ENCODE results near the gene E2F3. TPM values are rescaled to one million over a fixed set of nuclear protein-coding genes. Genes with fewer than 3 reads are reported as not detected.
A peak's percentile ranks its signal among the peaks of the same experiment; 100 is the strongest.

E2F3 gene
- total RNA-seq, 1 experiment from 2014 or later = 35.7 TPM

GRCh38 chr6:20404641-20405032 is 3.0 kb downstream of the E2F3 start:
- no peak overlapping the region for H2BK5ac ChIP-seq (ENCODE audit: insufficient read length, low read length)
- no peaks in the 10 kb centered on the region for H3K27me3 ChIP-seq (ENCODE audit: insufficient read depth, low read length)
- H2BK120ac ChIP-seq (ENCODE audit: low read depth, low read length, poor library complexity, severe bottlenecking) = no peak overlapping the region
- no peak overlapping the region for H2AFZ ChIP-seq (ENCODE audit: low read length)
- H2AK5ac ChIP-seq (ENCODE audit: insufficient read length, low read length) = no peak overlapping the region
- H3K14ac ChIP-seq (ENCODE audit: insufficient read depth, low read length) = no peak overlapping the region; the same call in 1 of the 2 replicates
- peak overlapping the region; percentile 75 for H3K4me2 ChIP-seq (ENCODE audit: insufficient read depth, insufficient read length, low read length)
- no peak overlapping the region for H3K18ac ChIP-seq (ENCODE audit: insufficient read length, low read depth, low read length)
- Mint-ChIP-seq H3K4me3 (peak overlapping the region; percentile 92 to 100), H3K27me3 (ENCODE audit: low read depth) (peaks cover 3% of the 10 kb centered on the region), H3K4me1 (peaks cover 23 to 29% of the 10 kb centered on the region in 2 experiments), H3K36me3 (ENCODE audit: insufficient read depth in 1 of 3, low read depth in 3 of 3) (peaks cover 16 to 22% (median 18%) of the 10 kb centered on the region in 3 experiments), H3K9me3 (no peaks in the 10 kb centered on the region), H3K27ac (peak overlapping the region; percentile 92 to 99 (median 99))
- no peaks in the 10 kb centered on the region for H4K20me1 ChIP-seq (ENCODE audit: control insufficient read depth, insufficient read depth, insufficient read length)
- H3K4me1 ChIP-seq (ENCODE audit: insufficient read depth, low read length) = no peaks in the 10 kb centered on the region; the same call in 1 of the 2 replicates
- TF ChIP-seq, protein P1, sequence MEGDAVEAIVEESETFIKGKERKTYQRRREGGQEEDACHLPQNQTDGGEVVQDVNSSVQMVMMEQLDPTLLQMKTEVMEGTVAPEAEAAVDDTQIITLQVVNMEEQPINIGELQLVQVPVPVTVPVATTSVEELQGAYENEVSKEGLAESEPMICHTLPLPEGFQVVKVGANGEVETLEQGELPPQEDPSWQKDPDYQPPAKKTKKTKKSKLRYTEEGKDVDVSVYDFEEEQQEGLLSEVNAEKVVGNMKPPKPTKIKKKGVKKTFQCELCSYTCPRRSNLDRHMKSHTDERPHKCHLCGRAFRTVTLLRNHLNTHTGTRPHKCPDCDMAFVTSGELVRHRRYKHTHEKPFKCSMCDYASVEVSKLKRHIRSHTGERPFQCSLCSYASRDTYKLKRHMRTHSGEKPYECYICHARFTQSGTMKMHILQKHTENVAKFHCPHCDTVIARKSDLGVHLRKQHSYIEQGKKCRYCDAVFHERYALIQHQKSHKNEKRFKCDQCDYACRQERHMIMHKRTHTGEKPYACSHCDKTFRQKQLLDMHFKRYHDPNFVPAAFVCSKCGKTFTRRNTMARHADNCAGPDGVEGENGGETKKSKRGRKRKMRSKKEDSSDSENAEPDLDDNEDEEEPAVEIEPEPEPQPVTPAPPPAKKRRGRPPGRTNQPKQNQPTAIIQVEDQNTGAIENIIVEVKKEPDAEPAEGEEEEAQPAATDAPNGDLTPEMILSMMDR (conservative IDR thresholded peaks at IDR 0.05) = peak; percentile 58; the same call in 2 of the 3 replicates
- no peak overlapping the region for H3K56ac ChIP-seq (ENCODE audit: insufficient read length, low read depth, low read length)
- H3K23ac ChIP-seq (ENCODE audit: insufficient read length, low read depth, low read length) = no peak overlapping the region
- no peak overlapping the region for H3K4ac ChIP-seq (ENCODE audit: low read depth, low read length)
- no CpG with 5 or more reads among the region's 6 CpGs for WGBS (ENCODE audit: extremely low coverage, insufficient read length, low lambda C conversion rate)
- peak overlapping the region; percentile 93 for H3K9ac ChIP-seq (ENCODE audit: extremely low read depth, insufficient read length, low read length)
- H3K79me1 ChIP-seq (ENCODE audit: insufficient read depth, low read depth, low read length, poor library complexity, severe bottlenecking) = peaks cover 5% of the 10 kb centered on the region
- no peak overlapping the region for H4K5ac ChIP-seq (ENCODE audit: insufficient read length, low read depth, low read length)
- no peak overlapping the region for H3K27ac ChIP-seq (ENCODE audit: insufficient read length, low read depth, low read length)
- H2BK12ac ChIP-seq (ENCODE audit: insufficient read length, low read depth, low read length) = no peak overlapping the region
- no peak overlapping the region for H2BK15ac ChIP-seq (ENCODE audit: low read depth, low read length)
- DNase-seq = peak; percentile 63
- no peak overlapping the region for H2BK20ac ChIP-seq (ENCODE audit: low read depth, low read length, poor library complexity, severe bottlenecking)
- H3T11ph ChIP-seq (ENCODE audit: low read length) = no peak overlapping the region
- H3K79me2 ChIP-seq (ENCODE audit: insufficient read depth, low read length) = peaks cover 43% of the 10 kb centered on the region
- H3K23me2 ChIP-seq (ENCODE audit: insufficient read length, low read depth, low read length, poor library complexity, severe bottlenecking) = peaks cover 12% of the 10 kb centered on the region
- no peak overlapping the region for H4K8ac ChIP-seq (replicated peaks; ENCODE audit: insufficient read length, low read depth, low read length)
- no peak overlapping the region for H4K91ac ChIP-seq (ENCODE audit: insufficient read length, low read depth, low read length)
- no peaks in the 10 kb centered on the region for H3K9me3 ChIP-seq (ENCODE audit: control insufficient read depth, low read depth, low read length)

Data from H9 (cell line).